Osteocyte (in vitro differentiated cells): Measurements from ENCODE around the gene ETV5. TPM values are rescaled to one million over a fixed set of nuclear protein-coding genes. Genes with fewer than 3 reads are reported as not detected.

ENCODE experiments used
- DNase-seq: peaks from one replicate; pipeline ENCODE4 v3.0.0; 2021; ENCODE audit warnings: mixed read lengths; ENCODE audit not compliant: unreplicated experiment; ENCODE audit errors: extremely low spot score
- H3K27ac Mint-ChIP-seq: one replicate; pipeline ENCODE4 v1.8.0; 2021; ENCODE audit warnings: mild to moderate bottlenecking, mixed read lengths; ENCODE audit not compliant: unreplicated experiment
- H3K27me3 Mint-ChIP-seq: one replicate; pipeline ENCODE4 v1.8.0; 2021; ENCODE audit warnings: mixed read lengths; ENCODE audit not compliant: unreplicated experiment
- H3K36me3 Mint-ChIP-seq: one replicate; pipeline ENCODE4 v1.8.0; 2021; ENCODE audit warnings: mixed read lengths; ENCODE audit not compliant: unreplicated experiment
- H3K4me1 Mint-ChIP-seq: one replicate; pipeline ENCODE4 v1.8.0; 2021; ENCODE audit warnings: mixed read lengths; ENCODE audit not compliant: unreplicated experiment
- H3K4me3 Mint-ChIP-seq: one replicate; pipeline ENCODE4 v1.8.0; 2021; ENCODE audit warnings: mild to moderate bottlenecking, moderate library complexity, mixed read lengths; ENCODE audit not compliant: unreplicated experiment
- H3K9me3 Mint-ChIP-seq: one replicate; pipeline ENCODE4 v1.8.0; 2021; ENCODE audit warnings: mixed read lengths; ENCODE audit not compliant: unreplicated experiment
- CTCF ChIP-seq: fragments of 200-600 bp; sonication (generic); IDR thresholded peaks from 2 replicates; pipeline ENCODE4 v1.5.0; 2021; ENCODE audit warnings: antibody characterized with exemption, mild to moderate bottlenecking, moderate library complexity
- total RNA-seq: library from RNA; stranded (reverse); gene quantifications from 2 replicates; pipeline ENCODE4 v1.2.1, GENCODE V29; 2021

Gene ETV5
- total RNA-seq, 1 donor from 2014 or later: 63.6 TPM

DNA sequence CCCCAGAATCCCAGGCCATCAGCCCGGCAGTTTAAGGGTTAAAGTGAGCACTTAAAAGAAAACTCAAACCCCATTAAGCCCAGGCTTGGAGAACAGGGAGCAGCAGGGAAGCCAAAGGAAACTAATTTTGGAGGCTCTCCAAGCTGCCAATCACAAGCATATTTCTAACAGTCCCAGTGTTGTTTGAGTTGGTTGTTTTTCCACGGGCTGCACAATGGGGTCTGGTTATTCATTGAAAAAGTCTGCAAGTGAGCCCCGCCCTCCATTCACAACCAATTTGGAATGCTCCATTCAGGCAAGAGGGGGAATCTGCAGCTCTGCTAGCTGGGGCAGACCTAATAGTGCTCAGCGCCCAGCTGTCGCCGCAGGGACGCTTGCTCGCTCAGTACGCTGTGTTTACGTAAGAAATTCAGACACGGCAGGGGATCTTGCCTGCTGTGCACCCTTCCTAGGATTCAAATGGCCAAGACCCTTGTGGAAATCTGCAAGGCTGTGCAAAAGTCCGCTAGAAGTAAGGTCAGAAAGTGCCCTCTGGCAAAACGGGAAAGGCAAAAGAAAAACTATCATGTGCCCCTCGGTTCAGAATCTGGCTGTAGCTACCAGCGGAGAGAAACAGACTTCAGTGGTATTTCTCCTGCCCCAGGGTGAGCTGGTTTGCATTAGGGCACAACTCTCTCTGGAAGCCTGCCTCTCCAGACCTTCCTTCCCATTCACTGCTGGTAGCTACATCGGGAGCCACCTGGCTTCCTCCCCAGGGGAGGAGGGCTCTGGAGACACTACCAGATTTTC, 11.0 kb downstream of the ETV5 start:
- peak; percentile 95 for DNase-seq
- no peaks in the 10 kb centered on the region for H3K27me3 Mint-ChIP-seq
- H3K4me3 Mint-ChIP-seq: peak overlapping the region; percentile 61
- H3K9me3 Mint-ChIP-seq: no peaks in the 10 kb centered on the region
- no peak for TF ChIP-seq CTCF
- peak overlapping the region; percentile 87 for H3K27ac Mint-ChIP-seq
- peaks cover 27% of the 10 kb centered on the region for H3K36me3 Mint-ChIP-seq
- peaks cover 51% of the 10 kb centered on the region for H3K4me1 Mint-ChIP-seq

DNA sequence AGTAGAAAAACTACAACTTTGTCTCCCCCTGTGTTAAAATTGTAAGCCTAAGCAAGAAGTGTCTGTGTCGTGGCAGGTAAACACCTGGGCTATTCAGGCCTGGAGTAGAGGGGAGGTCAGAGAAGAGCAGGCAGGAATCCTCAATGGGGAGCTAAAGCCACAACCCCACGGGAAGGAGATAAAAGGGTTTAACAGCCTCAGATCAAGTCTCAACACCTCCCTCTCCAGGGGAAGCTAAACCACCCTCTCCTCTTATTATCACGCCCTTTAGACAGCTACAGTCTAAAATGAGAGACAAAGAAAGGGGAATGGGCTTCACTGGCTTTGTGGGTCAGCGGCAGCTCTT, 11.6 kb downstream of the ETV5 start:
- Mint-ChIP-seq H3K27me3 (no peaks in the 10 kb centered on the region), H3K9me3 (no peaks in the 10 kb centered on the region), H3K27ac (peak overlapping the region; percentile 71), H3K4me1 (peaks cover 47% of the 10 kb centered on the region), H3K4me3 (peak overlapping the region; percentile 28), H3K36me3 (peaks cover 25% of the 10 kb centered on the region)
- no peak for DNase-seq
- no peak for TF ChIP-seq CTCF

- Mint-ChIP-seq H3K4me1 (peaks cover 55% of the 10 kb centered on the region), H3K36me3 (peaks cover 25% of the 10 kb centered on the region), H3K27ac (no peak overlapping the region), H3K9me3 (no peaks in the 10 kb centered on the region), H3K27me3 (no peaks in the 10 kb centered on the region), H3K4me3 (no peak overlapping the region)
- no peak for TF ChIP-seq CTCF
- no peak for DNase-seq
These were observed 12.6 kb downstream of the ETV5 start for GRCh38 chr3:186096290-186096689.

GRCh38 chr3:186095561-186096081, 13.3 kb downstream of the ETV5 start:
- H3K4me1 Mint-ChIP-seq: peaks cover 56% of the 10 kb centered on the region
- peaks cover 23% of the 10 kb centered on the region for H3K36me3 Mint-ChIP-seq
- H3K27me3 Mint-ChIP-seq: no peaks in the 10 kb centered on the region
- H3K4me3 Mint-ChIP-seq: no peak overlapping the region
- H3K27ac Mint-ChIP-seq: no peak overlapping the region
- DNase-seq: no peak
- no peaks in the 10 kb centered on the region for H3K9me3 Mint-ChIP-seq
- TF ChIP-seq CTCF: no peak

DNA sequence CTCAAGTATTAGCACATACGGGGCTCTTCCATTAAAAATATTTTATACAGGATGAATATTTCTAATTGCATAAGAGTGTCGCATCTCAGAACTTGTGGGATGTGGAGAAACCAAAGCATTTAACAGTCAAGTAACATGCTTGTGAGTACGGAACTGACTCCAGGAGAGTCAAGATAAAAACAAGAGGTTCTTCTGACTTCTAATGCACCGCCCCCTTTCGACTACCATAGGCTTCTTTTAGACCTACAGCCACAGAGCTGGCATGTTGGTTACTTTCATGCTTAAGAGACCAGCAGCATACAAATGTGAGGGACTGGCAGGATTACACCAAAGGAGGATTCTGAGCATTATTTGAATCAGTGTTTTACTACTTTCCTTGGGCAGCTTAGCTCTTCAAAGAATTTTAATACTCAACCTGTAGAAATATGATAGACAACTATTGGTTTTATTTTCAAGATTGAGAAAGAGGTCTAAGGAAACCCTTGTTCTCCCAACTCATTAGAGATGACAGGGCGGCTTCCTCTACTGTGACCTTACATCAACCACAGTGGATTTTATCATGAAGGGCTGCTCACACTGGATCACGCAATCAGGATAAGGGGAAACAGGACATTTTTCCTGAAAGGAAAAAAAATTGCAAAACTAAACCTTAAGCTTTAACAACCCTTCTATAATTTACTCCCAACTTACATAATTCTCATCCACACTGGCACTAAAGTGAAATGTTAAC, 14.0 kb downstream of the ETV5 start:
- Mint-ChIP-seq H3K9me3 (no peaks in the 10 kb centered on the region), H3K4me3 (no peak overlapping the region), H3K4me1 (peaks cover 49% of the 10 kb centered on the region), H3K27me3 (no peaks in the 10 kb centered on the region), H3K36me3 (peaks cover 26% of the 10 kb centered on the region), H3K27ac (no peak overlapping the region)
- TF ChIP-seq CTCF: no peak
- no peak for DNase-seq
